GM19035 (cell line): ENCODE results near the gene LAMC3.

Source experiments
- ATAC-seq: cut with Tn5 transposase; IDR thresholded peaks from one replicate; pipeline ENCODE4 v1.9.1; 2021; ENCODE audit not compliant: unreplicated experiment

Gene LAMC3

DNA sequence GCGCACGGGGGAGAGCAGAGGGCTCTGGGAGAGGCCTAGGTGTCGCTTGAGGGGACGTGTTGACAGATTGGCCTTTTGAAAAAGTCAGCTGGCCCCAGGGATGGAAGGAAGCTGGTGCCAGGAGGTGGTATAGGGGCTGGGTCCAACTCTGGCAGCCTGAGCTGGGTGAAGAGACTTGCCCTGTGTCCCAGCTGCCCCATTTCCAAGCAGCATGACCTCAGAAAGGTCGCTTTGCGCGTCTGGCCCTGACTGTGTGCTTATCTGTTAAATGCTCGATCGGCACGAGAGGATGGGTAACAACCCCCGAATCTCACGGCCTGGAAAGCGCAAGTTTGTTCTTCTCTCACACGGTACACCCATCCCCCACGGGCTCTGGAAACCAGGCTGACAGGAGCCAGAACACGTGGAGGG is 31.2 kb upstream of the LAMC3 start:
- no peak for ATAC-seq

DNA sequence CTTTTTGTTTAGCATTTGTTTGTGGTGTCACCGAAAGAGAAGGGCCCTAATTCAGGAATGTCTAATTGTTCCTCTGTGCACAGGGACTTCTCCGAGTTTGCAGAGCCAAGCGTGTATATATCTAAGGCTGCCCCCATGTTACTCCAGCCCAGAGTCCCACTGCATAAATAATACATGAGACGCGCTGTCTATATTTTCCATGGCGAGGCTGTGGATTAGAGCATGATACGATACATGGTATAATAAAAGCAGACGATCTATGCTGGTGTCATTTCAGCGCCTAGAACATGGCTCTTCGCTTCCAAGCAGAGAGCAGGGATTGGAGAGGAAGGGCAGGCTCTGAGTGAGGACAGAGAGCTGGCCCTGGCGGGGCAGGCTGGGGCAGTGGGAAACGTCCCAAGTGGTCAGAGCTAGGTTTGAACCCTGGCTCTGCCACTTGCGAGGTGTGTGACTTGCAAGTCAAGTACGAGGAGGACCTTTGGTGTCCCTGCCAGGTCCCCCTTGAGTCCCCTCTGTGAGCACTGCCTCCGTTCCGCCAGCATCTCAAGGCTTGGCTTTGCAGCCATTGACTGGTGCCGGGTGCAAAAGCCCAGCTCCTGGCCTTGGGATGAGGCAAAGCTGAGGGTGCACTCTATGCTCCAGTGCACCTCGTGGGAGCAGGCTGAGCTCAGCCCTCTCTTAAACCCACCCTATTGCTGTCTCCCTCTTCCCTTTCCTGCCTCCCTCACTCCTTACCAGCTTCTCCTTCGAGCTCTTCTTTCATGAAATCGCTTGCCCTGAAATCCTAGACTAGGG is 29.2 kb upstream of the LAMC3 start:
- no peak for ATAC-seq

GRCh38 chr9:130980526-130980925 is 28.4 kb upstream of the LAMC3 start:
- no peak for ATAC-seq

- no peak for ATAC-seq
These were observed 27.8 kb upstream of the LAMC3 start for GRCh38 chr9:130981002-130981755.

DNA sequence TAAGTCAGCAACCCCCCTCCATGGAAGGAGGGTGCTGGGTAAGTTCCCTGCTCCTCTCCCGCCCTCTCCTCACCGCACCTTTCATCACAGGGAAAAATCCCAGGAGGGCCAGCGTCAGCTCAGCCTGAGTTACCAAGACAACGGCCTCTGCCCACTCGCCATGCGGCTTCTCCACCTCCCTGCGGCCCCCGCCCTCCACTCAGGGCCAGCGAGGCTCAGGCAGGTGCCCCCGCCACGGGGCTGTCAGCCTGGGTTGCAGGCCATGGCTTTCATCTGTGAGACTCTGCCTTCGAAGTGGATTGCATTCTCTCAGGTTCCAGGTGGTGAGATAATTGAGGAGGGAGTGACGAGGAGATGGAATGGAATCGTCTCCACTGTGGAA is 27.2 kb upstream of the LAMC3 start:
- no peak for ATAC-seq

- no peak for ATAC-seq
These were observed 26.2 kb upstream of the LAMC3 start for GRCh38 chr9:130982636-130983358.

GRCh38 chr9:130983359-130983670 is 25.7 kb upstream of the LAMC3 start:
- no peak for ATAC-seq

- ATAC-seq = no peak
These were observed 25.0 kb upstream of the LAMC3 start for GRCh38 chr9:130983970-130984369.

- no peak for ATAC-seq
These were observed 24.5 kb upstream of the LAMC3 start for GRCh38 chr9:130984521-130984920.

DNA sequence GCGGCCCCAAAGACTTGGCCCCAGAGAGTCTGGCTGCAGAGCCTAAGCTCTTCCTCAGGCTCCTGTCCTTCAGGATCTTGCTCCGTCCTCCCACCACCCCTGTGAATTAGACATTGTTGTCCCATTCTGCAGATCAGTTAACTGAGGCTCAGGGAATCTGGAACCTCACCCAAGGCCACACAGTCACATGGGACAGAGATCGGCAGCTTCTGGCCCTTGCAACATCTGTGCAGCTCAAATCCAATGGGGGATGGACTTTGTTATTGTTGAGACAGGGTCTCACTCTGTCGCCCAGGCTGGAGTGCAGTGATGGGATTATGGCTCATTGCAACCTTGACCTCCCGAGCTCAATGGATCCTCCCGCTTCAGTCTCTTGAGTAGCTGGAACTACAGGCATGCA is 23.9 kb upstream of the LAMC3 start:
- ATAC-seq = no peak

GRCh38 chr9:130985606-130986162 is 23.3 kb upstream of the LAMC3 start:
- no peak for ATAC-seq

DNA sequence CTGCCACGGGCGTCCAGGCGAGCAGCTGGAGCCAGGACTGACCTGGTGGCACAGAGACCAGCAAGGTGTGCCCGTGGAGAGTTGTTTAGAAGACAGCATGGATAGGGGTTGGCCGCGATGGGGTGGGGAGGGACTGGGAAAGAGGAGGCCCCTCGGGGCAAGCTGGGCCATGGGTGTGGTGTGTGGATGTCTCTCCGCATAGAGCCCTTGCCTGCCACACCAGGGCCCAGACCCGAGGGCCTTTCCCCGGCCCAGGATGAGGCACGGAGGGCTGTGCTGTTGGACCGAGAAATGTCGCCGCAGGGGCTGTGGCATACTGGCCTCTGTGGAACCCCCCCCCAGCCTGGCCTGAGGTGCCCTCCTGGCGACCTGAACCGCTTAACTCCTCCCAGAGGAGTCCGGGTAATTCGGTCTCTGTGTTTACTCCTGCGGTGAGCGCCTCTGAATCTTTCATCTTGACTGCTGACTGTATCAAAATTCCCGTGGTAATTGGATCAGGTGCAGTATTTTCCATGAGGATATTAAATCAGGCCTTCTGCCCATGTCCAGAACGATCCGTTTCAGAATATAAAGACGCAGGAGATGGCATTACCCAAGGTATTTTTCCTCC is 22.5 kb upstream of the LAMC3 start:
- no peak for ATAC-seq

GRCh38 chr9:130987054-130987453 is 21.9 kb upstream of the LAMC3 start:
- ATAC-seq = no peak

DNA sequence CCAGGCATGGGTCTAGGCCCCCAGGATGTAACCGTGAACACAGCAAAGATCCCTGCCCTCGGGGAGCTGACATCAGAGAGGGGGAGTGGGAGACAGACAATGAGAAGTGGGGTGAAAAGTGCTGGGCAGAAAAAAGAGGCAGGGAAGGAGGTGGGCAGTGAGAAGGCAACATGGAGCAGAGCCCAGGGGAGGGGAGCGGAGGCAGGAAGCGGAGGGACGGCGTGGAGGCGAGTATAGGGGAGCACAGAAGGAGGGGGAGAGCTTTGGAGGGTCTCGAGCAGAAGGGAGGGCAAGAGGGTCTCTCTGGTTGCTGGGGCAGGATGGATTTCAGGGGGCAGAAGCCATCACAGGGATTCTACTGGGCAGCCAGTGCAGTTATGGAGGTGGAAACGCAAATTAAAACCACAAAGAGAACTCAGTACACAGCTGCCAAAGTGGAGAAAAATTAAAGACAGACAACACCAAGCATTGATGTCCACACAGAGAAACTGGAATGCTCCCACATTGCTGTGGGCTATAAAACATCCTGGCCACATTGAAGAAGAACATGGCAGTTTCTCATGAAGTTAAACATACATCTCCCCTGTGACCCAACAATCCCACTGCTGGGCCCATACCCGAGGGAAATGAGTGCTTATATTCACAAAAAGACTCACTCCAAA is 21.1 kb upstream of the LAMC3 start:
- no peak for ATAC-seq

GRCh38 chr9:130988400-130988747 is 20.6 kb upstream of the LAMC3 start:
- ATAC-seq = no peak

GRCh38 chr9:130988905-130989304 is 20.1 kb upstream of the LAMC3 start:
- ATAC-seq = no peak

- no peak for ATAC-seq
These were observed 19.6 kb upstream of the LAMC3 start for GRCh38 chr9:130989391-130989790.

GRCh38 chr9:130989891-130990290 is 19.1 kb upstream of the LAMC3 start:
- ATAC-seq = no peak

DNA sequence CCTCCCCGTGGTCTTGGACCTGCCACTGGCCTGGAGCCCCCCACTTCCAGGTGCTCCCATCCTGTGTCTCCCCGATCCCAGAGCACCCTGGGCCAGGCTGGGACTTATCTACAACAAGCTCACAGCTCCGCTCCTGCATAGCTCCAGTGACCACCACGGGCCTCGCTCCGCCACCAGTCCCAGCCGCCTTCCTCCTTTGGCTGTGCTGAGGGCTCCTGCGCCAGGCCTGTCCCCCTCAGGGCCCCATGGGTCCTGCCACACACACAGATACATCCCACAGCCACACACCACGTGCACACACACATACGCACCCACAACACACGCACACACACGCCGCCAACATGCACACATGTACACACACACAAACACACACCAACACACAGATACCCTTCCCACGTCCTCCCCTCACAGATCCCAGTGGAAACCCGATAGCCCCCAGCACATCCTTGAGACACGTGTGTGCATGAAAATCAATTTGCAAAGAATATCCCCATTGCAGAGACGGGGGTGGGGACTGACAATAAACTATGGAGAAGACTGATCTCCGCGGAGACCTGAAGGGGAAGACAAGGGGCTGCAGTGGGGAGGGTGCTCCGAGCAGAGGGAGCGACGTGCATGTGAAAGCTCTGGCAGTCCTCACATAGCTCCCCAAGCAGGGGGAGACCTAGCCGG is 18.5 kb upstream of the LAMC3 start:
- no peak for ATAC-seq
